ENCODE results near the gene DPYD.

DPYD gene

GRCh38 chr1:97834899-97835298 is 85.9 kb downstream of the DPYD start:
- no peak for DNase-seq

DNA sequence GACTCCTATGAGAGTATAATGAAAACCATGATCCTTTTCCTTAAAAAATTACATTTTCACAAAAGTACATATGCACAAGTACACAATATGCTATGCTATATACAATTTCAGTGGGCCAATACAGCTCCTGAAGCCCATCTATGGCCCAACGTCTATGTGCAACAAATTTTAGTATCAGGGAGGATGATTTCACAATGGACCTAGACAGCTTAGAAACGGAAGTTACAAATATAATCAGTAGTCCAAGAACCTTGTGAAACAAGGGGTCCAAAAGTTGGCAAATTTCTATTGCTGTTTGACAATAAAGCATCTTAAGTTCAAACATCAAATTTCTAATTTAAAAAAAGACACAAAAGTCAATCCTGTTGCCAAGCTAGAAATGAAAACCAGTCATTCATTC is 87.0 kb downstream of the DPYD start:
- no peak for DNase-seq

GRCh38 chr1:97832481-97832880 is 88.4 kb downstream of the DPYD start:
- no peak for DNase-seq

- DNase-seq = no peak
These were observed 92.9 kb downstream of the DPYD start for GRCh38 chr1:97827887-97828286.

- DNase-seq = no peak
These were observed 94.0 kb downstream of the DPYD start for GRCh38 chr1:97826820-97827219.

DNA sequence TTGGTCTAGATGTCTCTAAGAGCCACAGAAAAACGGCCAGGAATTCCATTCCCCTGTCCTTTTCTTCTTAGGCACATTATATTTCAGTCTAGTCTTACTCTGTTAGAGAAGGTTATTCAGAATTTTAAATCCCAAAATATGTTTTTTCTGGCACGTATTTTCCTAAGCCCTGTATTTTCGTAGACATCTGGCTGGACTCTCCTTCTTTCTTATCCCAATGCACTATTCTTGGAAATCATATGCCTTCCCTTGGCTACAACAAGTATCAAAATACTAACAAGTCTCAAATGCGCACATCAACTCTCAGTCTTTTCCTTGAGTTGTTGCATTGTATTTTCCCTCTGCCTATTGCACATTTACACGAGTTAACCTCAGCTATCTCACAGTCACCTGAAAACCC is 96.2 kb downstream of the DPYD start:
- DNase-seq = no peak

DNA sequence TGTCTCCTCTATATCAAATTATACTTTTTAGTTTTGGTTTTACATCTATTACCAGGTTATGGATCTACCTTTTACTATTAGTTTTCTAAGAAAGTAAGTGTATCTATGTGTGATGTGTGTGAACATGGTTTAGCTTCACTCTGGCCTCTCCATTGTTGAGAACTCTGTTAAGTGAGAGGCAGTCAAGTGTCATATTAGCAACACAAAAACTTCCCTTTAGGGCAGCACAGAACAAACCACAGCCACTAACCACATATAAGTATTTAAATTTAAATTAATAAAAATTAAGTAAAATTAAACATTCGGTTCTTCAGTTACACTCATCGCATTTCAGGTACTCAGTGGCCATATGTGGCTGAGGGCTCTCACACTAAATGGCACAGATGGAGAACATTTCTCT is 96.6 kb downstream of the DPYD start:
- no peak for DNase-seq

- DNase-seq = no peak
These were observed 100.2 kb downstream of the DPYD start for GRCh38 chr1:97820470-97821188.

- no peak for DNase-seq
These were observed 103.9 kb downstream of the DPYD start for GRCh38 chr1:97816927-97817326.

DNA sequence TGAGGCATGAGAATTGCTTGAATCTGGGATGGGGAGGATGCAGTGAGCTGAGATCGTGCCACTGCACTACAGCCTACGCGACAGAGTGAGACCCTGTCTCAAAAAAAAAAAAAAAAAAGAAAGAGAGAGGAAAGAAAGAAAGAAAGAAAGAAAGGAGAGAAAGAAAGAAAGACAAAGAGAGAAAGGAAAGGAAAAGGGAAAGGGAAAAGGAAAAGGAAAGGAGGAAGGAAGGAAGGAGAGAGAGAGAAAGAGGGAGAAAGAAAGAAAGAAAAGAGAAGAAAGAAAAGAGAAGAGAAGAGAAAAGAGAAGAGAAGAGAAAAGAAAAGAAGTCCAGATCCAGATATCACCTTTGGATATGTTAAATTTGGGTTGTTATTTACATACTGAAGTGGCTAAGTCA is 106.0 kb downstream of the DPYD start:
- no peak for DNase-seq

GRCh38 chr1:97814121-97814520 is 106.7 kb downstream of the DPYD start:
- no peak for DNase-seq

GRCh38 chr1:97812076-97812475 is 108.8 kb downstream of the DPYD start:
- no peak for DNase-seq

- DNase-seq = no peak
These were observed 113.8 kb downstream of the DPYD start for GRCh38 chr1:97806996-97807520.

- DNase-seq = no peak
These were observed 114.5 kb downstream of the DPYD start for GRCh38 chr1:97806326-97806725.

- no peak for DNase-seq
These were observed 115.7 kb downstream of the DPYD start for GRCh38 chr1:97805093-97805492.

DNA sequence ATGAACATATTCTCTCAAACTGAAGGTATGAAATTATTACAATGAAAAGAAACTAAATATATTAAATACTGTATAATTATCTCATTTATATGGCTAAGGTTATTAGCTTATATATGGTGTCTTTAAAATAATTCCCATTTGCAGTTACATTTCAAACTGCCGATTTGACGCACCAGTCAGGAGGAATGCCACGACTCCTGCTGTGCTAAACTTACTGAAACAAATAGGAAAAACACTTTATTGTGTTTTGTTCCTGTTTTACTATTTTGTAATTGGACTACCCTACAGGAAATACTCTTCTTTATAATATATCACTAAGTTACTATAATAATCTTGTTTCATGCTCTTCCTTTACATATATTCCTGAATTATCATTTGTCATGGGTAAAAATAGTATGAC is 117.8 kb downstream of the DPYD start:
- no peak for DNase-seq

GRCh38 chr1:97802011-97802410 is 118.8 kb downstream of the DPYD start:
- no peak for DNase-seq

DNA sequence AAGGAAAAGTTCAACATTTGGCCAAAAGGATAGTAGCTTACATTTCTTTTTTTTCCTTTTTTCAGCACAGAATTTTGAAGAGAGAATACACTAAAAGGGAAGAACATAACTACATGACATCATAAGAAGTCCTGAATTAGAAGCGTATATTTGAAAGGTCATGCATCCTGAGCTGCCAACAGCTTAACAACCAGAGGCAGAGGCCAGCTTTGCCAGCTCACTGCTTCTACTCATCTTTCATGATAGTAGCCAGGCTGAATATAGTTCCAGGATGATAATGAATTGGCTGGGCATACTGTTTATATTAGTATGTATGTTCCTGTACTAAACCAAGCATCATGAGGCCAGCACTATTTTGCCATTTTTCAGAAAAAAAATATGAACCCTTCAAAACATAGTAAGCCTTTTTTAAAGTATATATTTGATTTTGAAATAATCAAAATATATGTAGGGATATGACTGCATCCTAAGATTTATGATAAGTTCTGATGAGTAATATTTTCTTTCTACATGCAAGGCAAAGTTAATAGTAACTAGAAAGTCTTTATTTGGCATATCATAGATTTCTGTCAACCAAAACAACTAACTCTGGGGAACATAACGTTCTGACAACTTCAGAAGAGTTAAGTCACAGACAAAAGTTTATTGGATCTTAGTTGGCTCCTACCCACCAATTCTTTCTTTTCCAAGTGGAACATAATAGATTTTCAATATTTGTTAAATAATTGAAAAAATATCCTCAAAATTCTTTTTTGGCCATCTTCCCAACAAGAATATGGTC is 123.2 kb downstream of the DPYD start:
- no peak for DNase-seq

DNA sequence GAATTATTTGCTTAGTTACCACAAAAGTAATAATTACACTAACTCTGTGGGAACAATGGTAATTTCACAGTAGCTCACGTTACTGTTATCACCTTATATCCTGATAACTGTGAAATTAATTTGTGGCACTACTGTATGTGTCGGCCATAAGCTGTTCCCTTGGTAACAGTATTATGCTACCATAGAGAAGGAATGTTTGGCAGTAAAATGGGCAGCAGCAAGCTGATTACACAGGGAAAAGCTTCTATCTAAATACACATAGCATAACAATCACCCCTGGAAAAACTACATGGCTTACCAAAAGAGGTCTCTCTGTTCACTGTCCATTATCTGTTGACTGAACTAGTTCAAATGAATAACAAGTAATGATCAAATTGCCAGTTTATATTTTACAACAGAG is 124.1 kb downstream of the DPYD start:
- DNase-seq = no peak

GRCh38 chr1:97792655-97793054 is 128.2 kb downstream of the DPYD start:
- DNase-seq = no peak

- no peak for DNase-seq
These were observed 129.6 kb downstream of the DPYD start for GRCh38 chr1:97791251-97791650.

- DNase-seq = no peak
These were observed 133.6 kb downstream of the DPYD start for GRCh38 chr1:97787231-97787630.

GRCh38 chr1:97784661-97785060 is 136.2 kb downstream of the DPYD start:
- DNase-seq = no peak

DNA sequence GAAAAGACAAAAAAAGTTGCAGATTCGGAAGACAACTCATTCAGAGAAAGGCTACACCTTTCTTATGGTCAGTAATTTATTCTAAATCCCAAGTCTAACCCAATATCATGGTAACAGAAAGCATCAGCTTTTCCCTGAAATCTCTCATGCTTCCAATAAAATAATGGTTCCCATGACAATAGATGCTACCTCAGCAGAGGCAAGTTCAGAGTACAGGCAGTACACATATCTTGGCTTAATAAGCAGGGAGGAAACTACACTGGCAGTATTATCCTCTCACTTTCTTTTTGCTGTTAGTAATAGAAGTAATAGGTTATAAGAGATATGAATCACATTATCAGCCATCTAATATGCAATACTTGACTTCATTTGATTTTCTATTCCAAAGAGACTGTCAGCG is 137.1 kb downstream of the DPYD start:
- no peak for DNase-seq
